ENCODE data around the gene EFNA5. TPM values are rescaled to one million over a fixed set of nuclear protein-coding genes. Genes with fewer than 3 reads are reported as not detected.

Gene EFNA5
- total and polyA plus RNA-seq, 2 of the 8 experiments (the other 6 are each of a cell fraction or from before 2014, with no cell fraction given) = 9.6 to 21.8 TPM

DNA sequence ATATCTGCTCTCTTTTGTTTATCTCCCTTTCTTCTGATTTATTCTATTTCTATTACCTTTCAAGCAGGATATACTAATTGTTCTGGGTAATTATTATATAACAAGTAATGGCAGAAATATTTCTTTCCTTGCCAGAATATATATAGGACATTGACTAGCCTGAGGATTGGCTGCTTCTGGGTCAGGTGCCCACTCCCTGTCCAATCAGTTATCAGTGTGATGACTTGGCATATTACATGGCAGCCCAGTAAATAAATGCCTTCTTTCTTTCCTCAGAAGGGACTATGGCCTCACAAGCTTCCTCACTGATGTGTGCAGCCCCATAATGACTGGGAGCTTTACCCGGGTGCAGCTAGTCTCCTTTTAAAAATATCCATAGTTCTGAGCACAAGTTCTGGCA lies 301.1 kb downstream of the EFNA5 start (continued):
- no peak for TF ChIP-seq ASH2L (IDR thresholded peaks at IDR 0.05; ENCODE audit: low read length)
- TF ChIP-seq FOSL1 (IDR thresholded peaks at IDR 0.05; ENCODE audit: insufficient read depth, low read depth, low read length) = no peak
- no peak for TF ChIP-seq TCF12 (IDR thresholded peaks at IDR 0.05; ENCODE audit: low read depth, low read length)

All from H1 (cell line).